COLO668 (cell line): ENCODE data around the gene LFNG.
A peak's percentile ranks its signal among the peaks of the same experiment; 100 is the strongest.
"Not testable (repeated sequence)": the region's sequence is repeated elsewhere in the genome, so short reads cannot be mapped to it uniquely, and the experiment has no call there.

Experiments used
- DNase-seq: peaks from one replicate; lab custom pipeline; 2025; ENCODE audit not compliant: unreplicated experiment; lab: John Stamatoyannopoulos, UW

LFNG gene

DNA sequence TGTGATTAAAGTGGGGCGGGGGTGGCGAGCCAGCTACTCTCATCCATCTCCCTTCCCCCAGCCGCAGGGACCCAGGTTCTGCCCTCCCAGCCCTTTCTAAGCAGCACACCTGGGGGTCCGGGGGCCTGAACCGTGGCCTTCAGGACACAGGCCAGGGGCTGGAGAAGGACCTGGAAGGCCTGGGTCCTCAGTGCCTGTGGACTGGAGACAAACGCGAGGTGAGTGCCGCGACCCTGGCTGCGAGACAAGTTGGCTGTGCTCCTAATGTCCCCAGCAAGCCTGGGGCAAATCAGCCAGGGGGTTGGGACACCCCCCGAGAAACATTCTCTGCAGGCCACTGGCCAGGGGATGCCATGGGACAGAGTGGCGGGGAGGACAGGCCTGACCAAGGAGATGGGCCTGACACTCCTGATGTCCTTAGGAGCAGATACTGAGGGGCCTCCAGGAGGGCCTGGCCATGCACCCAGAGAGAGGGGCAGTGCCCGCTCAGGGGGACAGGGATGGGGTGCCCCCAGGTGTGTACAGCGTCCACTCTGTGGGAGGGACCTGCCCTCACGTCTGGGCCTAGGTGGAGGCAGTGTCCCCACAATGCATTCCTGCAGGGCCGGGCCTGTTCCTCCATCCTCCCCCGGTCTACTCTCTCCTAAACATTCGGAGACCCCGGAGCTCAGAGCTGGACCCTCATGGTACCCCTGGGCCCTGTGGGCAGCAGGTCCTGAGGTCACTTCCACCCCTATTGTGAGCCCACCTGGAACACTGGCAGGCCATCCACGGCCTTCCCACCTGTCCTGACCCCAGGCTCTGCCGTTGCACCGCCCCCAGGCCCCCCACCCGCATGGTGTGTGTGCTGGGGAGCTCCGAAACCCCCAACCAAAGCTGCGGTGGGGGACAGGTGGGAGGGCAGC is 22.7 kb downstream of the LFNG start:
- no peak for DNase-seq

DNA sequence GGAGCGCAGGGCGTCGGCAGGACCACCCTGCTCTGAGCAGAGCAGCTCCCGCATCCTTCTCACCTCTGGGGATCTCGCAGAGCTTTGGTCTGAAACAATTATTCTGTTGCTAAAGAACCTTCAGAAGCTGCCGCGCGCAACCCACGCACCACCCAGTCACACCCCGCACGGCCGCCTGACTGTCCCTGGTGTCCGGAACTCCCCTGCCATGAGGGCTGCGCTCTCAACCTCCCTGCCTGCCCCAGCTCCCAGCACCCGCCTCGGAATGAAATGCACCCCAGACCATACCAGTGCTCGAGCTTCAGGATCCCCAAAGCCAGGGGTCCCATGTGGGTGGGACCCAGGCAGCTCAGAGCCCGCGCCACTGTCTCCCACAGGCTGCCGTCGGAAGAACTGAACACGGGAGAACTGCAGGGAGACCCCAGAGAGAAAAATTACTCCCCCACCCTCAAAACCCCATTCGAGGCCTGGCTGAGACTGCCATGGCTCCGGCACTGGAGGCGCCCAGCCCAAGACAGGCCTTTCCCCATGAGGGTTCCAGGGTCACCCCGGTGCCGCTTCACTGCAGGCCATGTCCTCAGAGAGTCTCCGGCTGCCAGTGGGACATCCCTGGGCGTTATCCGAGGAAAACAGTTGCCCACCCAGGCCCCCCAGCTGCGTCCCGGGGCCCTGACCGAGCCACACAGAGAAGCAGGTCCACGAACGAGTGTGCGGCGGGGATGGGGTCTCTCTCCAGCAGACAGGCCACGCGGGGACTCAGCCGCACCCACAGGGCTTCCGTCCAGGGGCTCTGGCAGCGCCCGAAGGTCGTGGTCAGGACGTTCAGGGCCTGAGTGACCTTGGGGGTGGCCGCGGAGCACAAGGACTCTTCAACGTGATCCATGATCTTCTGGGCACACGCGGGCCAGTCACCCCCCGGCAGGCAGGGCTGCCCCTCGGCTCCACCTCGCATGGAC is 23.6 kb downstream of the LFNG start:
- no peak for DNase-seq

- DNase-seq = no peak
Measured at GRCh38 chr7:2544541-2545188, 25.1 kb downstream of the LFNG start.

DNA sequence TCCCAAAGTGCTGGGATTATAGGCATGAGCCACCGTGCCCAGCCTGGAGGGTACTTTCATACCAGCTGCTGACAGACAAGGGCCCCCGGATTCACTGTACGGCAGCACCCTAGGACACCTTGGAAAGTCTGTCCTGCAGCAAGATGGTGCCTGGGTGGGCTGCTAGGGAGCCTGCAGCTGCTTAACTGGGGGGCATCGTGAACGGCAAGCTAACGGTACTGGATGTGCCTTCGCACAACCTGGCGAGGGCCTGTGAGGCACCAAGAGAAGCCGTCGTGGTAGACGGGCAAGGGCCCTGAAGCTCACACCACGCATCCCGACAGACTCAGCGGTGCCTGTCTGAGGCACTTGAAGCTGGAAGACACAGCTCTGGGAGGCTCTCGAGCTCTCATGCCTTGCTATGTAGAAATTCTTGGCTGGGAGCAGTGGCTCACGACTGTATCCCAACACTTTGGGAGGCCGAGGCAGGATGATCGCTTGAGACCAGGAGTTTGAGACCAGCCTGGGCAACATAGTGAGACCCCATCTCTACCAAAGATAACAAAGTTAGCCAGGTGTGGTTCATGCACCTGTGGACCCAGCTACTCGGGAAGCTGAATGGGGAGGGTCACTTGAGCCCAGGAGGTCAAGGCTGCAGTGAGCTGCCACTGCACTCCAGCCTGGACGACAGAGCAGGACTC is 26.3 kb downstream of the LFNG start:
- DNase-seq = no peak

- DNase-seq = no peak
Measured at GRCh38 chr7:2546776-2547586, 27.4 kb downstream of the LFNG start.

DNA sequence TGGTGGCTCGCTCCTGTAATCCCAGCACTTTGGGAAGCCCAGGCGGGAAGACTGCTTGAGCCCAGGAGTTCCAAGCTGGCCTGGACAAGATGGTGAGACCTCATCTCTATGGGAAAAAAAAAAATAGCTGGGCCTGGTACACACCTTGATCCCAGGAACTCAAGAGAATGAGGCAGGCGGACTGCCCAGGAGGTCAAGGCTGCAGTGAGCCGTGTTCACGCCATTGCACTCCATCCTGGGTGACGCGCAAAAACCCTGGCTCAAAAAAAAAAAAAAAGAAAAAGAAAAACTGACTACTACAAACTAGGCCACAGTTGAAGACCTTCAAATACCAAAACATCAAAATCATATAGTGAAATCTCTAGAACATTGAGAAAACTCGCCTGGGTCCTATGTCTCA is 31.8 kb downstream of the LFNG start:
- no peak for DNase-seq

GRCh38 chr7:2553108-2553507 is 33.5 kb downstream of the LFNG start:
- no peak for DNase-seq

GRCh38 chr7:2553831-2554581 is 34.4 kb downstream of the LFNG start:
- peak; percentile 70 for DNase-seq

- no peak for DNase-seq
Measured at GRCh38 chr7:2554661-2555111, 35.1 kb downstream of the LFNG start.

DNA sequence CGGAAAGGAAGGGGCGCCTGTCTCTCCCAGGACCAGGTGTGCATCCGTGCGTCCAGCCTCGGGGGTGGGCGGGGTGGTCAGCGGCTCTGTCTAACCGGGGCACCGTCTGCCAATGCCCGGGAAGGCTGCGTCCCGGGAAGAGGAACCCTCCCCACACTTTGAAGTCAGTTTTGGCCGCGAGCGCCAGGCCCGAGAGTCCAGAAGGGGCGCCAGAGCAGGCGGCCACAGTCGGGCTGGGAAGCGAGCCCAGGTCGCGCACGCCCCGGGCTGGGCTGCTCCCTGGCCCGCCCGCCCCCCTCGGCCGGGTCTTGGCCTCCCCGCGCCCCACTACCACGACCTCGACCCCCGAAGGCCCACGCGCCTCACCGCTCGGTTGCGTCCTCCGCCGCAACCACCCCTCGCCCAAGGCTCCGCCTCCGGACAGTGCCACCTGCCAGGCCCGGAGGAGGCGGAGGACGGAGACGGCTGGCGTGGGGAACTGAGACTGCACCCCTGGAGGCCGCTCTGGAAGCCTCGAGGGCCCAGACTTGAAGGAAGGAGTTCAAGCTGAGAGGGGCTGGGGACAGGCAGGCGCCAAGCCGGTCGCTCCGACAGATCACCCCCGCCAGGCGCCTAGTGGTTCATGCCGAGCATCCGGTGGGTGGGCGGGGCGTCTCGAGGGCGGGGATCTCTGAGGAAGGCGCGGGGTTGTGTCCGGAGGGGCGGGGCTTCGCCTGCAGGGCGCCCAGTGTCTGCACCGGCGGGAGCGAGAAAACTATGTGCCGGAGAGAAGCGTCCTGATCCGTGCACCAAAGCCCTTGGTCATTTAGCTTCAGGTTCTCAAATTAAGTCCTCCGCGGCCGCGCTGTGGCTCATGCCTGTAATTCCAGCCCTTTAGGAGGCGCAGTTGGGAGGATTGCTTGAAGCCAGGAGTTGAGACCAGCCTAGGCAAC is 35.8 kb downstream of the LFNG start, which contains the start of gene BRAT1:
Gene BRAT1 (minus strand): TSS at position 404 of the 932 bp plus-strand sequence. CDS start 1,093 bp downstream, outside the sequence.
- DNase-seq = peak; percentile 99

- peak; percentile 98 for DNase-seq
Measured at GRCh38 chr7:2558629-2559282, 39.2 kb downstream of the LFNG start, which contains the start of gene IQCE. Gene IQCE, plus strand, starts transcription at chr7:2558979. Its CDS starts 203 bp downstream, at chr7:2559182.

- DNase-seq = peak; percentile 69
Measured at GRCh38 chr7:2559283-2559950, 39.8 kb downstream of the LFNG start.

DNA sequence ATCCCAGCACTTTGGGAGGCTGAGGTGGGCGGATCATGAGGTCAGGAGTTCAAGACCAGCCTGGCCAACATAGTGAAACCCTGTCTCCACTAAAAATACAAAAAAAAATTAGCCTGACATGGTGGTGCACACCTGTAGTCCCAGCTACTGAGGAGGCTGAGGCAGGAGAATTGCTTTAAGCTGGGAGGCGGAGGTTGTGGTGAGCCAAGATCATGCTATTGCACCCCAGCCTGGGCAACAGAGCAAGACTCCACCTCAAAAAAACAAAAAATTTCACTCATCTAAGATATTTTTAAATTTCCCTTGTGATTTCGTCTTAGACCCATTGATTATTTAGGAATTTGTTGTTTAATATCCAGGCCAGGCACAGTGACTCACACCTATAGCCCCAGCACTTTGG is 44.4 kb downstream of the LFNG start:
- DNase-seq = not testable (repeated sequence)

DNA sequence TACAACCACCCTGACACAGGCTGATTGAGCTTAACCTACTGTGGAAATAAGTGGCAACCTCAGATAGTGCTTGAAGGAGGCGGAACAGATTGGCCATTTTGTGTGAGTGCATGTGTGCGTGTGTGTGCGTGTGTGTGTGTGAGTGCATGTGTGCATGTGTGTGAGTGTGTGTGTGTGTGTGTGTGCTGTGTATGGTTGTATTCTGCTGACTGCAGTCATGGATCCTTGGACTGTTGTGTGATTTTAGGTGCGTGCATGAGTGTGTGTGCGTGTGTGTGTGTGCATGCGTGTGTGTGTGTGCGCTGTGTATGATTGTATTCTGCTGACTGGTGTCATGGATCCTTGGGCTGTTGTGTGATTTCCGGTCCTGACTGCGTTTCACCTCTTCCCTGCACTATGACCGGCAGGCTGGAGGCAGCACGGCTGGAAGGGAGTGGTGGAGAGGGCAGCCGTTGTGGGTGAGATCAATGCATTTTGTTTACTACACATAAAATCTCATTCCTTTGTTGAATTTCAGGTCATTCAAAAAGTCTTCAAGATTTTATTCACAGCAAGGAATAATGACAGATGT is 45.5 kb downstream of the LFNG start:
- no peak for DNase-seq

- no peak for DNase-seq
Measured at GRCh38 chr7:2566348-2566889, 46.8 kb downstream of the LFNG start.
